GM12864 (cell line): Measurements from ENCODE around the gene MITD1.

Experiments
- DNase-seq: peaks from one replicate; pipeline ENCODE4 v3.0.0-alpha.2; 2011; ENCODE audit warnings: low read depth
- H3K4me3 ChIP-seq: 2 replicates; pipeline ENCODE4 v1.5.1; 2011; ENCODE audit warnings: mild to moderate bottlenecking, low read depth, low read length, control low read depth
- TF ChIP-seq, protein P1 (sequence below): IDR thresholded peaks from 2 replicates; pipeline ENCODE4 v1.5.1; 2011; ENCODE audit warnings: low read depth, mild to moderate bottlenecking, moderate library complexity, low read length, control low read depth, inconsistent platforms; ENCODE audit errors: missing control alignments

Gene MITD1

DNA sequence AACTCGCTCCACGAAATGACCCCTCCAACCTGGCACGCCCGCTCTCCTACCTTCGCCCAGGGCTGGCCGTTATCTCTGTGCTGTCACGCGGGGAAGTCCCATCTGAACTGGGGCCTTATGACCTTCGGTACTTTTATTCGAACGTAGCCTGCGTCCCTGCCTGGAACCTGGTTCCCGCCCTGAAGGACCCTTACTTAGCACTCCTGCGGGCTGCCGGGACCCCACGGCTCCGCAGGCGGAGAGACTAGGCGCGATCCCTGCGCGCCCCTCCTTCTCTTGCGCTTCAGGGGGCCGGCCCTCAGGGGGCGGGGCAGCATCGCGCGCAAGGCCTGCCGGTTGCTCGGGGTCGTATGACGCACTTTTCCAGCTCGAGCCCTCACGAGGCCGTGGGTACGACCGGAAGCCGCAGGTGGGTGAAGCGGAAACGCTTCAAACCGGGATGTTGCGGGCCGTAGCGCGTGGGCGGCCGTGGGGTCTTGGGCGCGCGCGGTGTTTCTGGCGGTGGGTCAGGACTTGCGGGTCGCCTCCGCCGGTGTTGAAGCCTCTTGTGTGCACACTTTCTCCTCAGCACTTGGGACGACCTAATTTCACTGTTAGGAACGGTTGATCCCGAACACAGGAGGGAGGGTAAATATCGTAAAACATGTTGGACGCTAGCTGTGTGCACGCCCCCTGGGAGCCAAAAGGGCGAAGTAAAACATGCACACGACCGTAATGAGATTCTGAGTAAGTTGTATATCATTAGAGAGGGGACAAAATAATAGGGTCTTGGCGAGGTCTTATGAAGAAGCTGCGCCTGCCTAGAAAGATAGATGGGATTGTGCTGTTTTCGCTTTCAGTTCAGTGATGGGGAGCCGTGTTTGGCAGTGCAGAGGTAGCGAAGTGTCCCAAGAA, 26.0 kb downstream of the MITD1 start, which contains the start of the genes LIPT1 and TSGA10:
LIPT1 (plus strand) TSS at position 325 of the 894 bp plus-strand sequence. CDS start 6,991 bp downstream, outside the sequence.
TSGA10 (minus strand) TSS at position 300 of the 894 bp plus-strand sequence. CDS start 45,503 bp downstream, outside the sequence.
- TF ChIP-seq, protein P1, sequence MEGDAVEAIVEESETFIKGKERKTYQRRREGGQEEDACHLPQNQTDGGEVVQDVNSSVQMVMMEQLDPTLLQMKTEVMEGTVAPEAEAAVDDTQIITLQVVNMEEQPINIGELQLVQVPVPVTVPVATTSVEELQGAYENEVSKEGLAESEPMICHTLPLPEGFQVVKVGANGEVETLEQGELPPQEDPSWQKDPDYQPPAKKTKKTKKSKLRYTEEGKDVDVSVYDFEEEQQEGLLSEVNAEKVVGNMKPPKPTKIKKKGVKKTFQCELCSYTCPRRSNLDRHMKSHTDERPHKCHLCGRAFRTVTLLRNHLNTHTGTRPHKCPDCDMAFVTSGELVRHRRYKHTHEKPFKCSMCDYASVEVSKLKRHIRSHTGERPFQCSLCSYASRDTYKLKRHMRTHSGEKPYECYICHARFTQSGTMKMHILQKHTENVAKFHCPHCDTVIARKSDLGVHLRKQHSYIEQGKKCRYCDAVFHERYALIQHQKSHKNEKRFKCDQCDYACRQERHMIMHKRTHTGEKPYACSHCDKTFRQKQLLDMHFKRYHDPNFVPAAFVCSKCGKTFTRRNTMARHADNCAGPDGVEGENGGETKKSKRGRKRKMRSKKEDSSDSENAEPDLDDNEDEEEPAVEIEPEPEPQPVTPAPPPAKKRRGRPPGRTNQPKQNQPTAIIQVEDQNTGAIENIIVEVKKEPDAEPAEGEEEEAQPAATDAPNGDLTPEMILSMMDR = peak; percentile 9

DNA sequence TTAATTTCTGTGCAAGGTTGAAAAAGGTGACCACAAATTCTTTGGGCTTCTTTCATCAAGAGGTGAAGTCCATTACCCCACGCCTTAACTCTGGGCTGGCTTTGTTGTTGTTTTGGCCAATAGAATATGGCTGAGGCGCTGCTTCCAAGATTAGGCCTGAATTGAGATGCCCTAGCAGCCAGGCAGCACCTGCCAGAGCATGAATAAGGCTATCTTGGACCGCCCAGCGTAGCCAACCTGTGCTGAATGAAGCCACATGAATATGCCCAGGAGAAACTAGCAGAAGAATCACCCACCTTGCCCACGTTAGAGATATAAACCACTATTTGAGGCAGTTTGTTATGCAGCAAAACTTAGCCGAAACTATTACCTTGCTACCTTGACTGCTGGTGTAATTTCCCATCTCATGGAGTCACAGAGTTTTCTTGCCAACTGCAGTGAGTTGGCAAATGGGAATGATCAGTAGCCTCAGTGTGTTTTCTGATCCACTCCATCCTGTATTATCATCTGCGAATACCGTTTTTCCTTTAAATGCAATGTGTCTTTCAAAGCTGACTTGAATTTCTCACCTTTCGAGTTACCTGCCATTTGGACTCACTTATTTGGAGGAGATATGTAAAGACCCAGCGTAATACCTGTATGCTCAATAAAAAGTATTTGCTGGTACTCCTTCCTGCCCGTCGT, 26.8 kb downstream of the MITD1 start:
- no peak for DNase-seq
- TF ChIP-seq, protein P1 = no peak
- peak overlapping the region; percentile 70 for H3K4me3 ChIP-seq

More for the DNA sequence above, 26.0 kb downstream of the MITD1 start, which contains the start of the genes LIPT1 and TSGA10:
- peak within 1 kb of the TSS; percentile 70 for H3K4me3 ChIP-seq
- peak; percentile 86 for DNase-seq

DNA sequence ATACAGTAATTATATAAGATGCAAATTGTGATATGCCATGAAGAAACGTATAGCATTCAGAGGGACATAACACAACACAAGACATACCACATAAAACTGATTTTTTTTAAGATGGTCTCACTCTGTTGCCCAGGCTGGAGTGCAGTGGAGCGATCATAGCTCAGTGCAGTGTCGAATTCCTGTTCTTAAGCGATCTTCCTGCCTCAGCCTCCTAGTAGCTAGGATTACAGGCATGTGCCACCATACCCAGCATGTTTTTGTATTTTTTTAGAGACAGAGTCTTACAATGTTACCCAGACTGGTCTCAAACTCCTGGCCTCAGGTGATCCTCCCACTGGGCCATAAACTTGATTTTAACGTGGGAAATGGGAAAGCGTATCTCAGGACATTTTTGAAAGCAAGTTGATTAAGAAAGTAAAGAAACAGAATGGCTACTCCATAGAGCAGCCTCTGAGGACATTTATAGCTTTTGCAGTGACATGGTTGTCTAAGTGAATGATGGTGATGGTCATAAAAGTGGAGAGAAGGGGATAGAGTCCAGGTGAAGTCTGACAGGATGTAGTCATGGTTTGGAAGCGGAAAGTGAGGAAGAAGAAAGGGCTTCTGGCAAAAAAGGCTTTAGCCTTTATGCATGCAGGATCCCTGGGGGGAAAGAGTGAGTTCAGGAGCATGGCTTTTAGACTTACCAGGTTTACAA, 28.5 kb downstream of the MITD1 start:
- H3K4me3 ChIP-seq = no peak overlapping the region
- TF ChIP-seq, protein P1 = no peak
- no peak for DNase-seq

DNA sequence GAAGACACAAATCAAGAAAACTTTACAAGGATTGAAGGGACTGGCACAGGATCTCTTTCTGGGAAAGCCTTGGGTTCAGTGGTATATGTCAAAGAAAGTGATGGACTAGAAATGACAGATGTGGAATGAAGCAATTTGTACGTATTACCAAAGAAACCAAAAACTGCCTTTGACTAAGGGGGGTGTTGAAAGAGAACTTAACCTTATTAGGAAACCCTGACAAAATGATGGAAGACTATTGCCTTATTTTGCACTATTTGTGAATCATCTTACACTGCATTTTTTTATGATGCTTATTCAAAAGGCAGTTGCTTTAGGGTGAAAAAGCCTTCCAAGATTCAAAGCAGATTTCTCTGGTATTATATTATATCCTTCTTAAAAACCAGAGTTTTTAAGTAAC, 30.2 kb downstream of the MITD1 start:
- TF ChIP-seq, protein P1 = no peak
- no peak overlapping the region for H3K4me3 ChIP-seq
- DNase-seq = no peak

DNA sequence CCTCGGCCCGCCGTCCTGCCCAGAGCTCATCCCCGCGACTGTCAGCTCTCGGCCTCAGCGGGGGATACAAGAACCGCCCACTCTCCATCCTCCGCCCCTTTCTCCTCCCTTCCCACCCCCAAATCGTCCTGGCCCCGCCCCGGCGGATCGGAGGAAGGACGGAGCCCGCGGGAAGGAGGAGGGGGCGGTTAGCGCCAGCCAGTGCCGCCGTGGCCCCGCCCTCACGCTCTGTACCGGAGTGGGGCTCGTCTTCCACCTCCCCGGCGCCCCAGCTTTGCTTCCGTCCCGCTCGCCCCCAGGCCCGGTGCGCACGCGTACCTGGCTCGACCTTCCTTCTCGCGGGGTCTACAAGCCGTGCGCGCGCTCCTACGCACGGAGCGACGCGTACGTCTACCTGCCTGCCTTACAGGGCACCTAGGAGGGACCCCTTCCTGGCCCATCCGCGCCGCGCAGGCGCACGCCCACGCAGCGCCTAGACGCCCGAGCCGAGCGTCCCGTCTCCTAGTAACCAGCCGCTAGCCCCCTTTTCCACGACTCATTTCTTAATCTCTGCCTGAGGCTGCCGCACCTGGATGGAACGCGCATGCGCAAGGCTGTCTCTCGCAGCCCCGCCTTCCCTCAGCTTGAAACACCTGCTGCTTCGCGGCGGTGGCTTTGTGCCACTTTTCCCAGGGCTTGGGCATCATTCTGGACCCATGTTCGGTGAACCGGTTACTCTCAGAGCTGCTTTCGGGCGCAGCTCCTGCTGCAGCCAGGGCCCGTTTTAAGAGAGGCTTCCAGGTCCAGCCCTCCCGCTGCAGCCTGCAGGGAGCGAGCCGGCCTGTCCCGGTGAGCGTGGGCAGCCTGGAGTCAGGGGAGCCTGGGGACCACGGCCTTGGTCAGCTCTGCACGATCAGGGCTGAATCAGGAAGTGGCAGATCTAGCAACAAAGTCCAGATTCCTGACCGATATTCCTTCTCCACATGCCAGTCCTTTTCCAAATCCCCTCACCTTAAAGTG, 39.4 kb downstream of the MITD1 start, which contains the start of gene C2orf15:
C2orf15 (plus strand) TSS at position 598 of the 999 bp plus-strand sequence. CDS start 8,852 bp downstream, outside the sequence.
- peak; percentile 82 for DNase-seq
- TF ChIP-seq, protein P1 = no peak
- H3K4me3 ChIP-seq = peak within 1 kb of the TSS; percentile 93

DNA sequence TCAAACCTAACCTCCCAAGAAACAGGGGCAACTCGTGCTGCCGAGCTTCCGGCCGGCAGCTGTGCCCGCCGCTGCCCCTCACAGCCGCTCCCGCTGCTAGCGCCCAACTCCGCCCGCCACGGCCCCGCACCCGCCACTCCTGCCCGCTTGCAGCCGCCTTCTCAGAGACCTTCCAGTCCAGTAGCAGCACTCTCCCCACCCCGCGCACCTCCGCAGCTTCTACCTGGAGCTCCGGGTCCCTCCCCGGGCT, 40.1 kb downstream of the MITD1 start:
- H3K4me3 ChIP-seq = peak overlapping the region; percentile 93
- DNase-seq = no peak
- TF ChIP-seq, protein P1 = no peak
